K562 treated with DMSO at 1 percent for 12 hours (cell line): Measurements from ENCODE around the gene PRAMEF7. TPM values are rescaled to one million over a fixed set of nuclear protein-coding genes. Genes with fewer than 3 reads are reported as not detected.

Experiments
- total RNA-seq: library from RNA; unstranded; fragments of 300-600 nt; gene quantifications from 2 replicates; pipeline ENCODE4 v1.2.3, GENCODE V29; 2022; ENCODE audit not compliant: insufficient read depth

Gene PRAMEF7
- total RNA-seq = not detected in 2 replicates

DNA sequence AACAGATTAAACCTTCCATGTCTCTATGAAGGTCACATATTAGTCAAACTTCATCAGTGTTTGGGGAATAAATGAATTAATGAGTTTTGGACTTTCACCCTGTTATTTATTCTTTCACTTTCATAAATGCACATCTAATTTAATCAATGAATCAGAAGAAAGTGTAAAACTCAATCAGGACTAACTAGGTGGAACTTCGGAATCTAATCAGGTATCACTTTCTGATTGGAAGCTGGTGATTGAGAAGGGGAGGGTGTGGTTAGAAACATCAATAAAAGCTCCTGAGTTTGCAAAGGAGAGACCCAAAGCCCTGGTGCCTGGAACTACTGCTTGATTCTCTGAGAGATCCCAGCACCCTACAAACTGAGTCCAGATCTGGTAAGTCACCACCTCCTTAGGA is at the start of gene PRAMEF7:
TSS of gene PRAMEF7 (plus strand) at position 301 of the 400 bp plus-strand sequence. CDS start 1,083 bp downstream, outside the sequence.

DNA sequence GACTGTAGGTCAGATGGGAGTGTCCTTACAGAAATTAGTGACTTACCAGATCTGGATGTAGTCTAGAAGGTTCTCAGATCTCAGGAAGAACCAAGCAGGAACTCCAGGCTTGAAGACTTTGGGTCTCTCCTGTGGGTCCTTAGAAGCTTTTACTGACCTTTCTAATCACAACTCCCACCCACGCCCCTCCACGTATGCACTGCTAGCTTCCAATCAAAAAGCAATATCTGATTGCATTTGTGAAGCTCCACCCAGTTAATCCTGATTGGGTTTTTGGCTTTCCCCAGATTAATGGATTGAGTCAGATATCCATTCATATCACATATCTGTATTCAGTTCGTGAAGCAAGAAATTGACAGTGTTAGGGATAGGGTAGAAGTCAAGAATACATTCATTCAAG is 30.3 kb upstream of the PRAMEF7 start, which contains the start of gene PRAMEF4:
TSS of gene PRAMEF4 (minus strand) at position 101 of the 400 bp plus-strand sequence. CDS start 2,807 bp downstream, outside the sequence.

DNA sequence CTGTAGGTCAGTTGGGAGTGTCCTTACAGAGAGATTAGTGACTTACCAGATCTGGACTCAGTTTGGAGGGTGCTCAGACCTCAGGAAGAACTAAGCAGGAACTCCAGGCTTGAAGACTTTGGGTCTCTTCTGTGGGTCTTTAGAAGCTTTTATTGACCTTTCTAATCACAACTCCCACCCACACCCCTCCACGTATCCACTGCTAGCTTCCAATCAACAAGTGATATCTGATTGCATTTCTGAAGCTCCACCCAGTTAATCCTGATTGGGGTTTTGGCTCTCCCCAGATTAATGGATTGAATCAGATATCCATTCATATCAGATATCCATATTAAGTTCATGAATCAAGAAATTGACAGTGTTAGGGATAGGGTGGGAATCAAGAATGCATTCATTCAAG is 18.2 kb upstream of the PRAMEF7 start, which contains the start of gene PRAMEF10:
TSS of gene PRAMEF10 (minus strand) at position 101 of the 400 bp plus-strand sequence. CDS start 2,423 bp downstream, outside the sequence.

DNA sequence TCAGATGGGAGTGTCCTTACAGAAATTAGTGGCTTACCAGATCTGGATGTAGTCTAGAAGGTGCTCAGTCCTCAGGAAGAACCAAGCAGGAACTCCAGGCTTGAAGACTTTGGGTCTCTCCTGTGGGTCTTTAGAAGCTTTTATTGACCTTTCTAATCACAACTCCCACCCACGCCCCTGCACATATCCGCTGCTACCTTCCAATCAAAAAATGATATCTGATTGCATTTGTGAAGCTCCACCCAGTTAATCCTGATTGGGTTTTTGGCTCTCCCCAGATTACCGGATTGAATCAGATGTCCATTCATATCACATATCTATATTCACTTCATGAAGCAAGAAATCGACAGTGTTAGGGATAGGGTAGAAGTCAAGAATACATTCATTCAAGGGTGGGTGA is 31.1 kb downstream of the PRAMEF7 start, which contains the start of gene PRAMEF6:
TSS of gene PRAMEF6 (minus strand) at position 101 of the 400 bp plus-strand sequence. CDS start 5,062 bp downstream, outside the sequence.

Other genes with a start within 250 kb of the PRAMEF7 start
- not detected in 2 replicates for gene AADACL3, start 200.5 kb upstream of the PRAMEF7 start, total RNA-seq
- 0.27 TPM in 1 of 2 replicates, not detected in the other for gene CFAP107, start 170.4 kb upstream of the PRAMEF7 start, total RNA-seq
- not detected in 2 replicates for gene PRAMEF12, start 142.9 kb upstream of the PRAMEF7 start, total RNA-seq
- not detected in 2 replicates for gene PRAMEF1, start 125.2 kb upstream of the PRAMEF7 start, total RNA-seq
- gene PRAMEF11, start 85.2 kb upstream of the PRAMEF7 start, total RNA-seq = not detected in 2 replicates
- gene HNRNPCL1, start 67.9 kb upstream of the PRAMEF7 start, total RNA-seq = not detected in 2 replicates
- not detected in 2 replicates for gene PRAMEF2, start 59.5 kb upstream of the PRAMEF7 start, total RNA-seq
- gene PRAMEF4, start 30.4 kb upstream of the PRAMEF7 start, total RNA-seq = not detected in 2 replicates
- gene PRAMEF10, start 18.3 kb upstream of the PRAMEF7 start, total RNA-seq = not detected in 2 replicates
- not detected in 2 replicates for gene PRAMEF6, start 31.0 kb downstream of the PRAMEF7 start, total RNA-seq
- gene PRAMEF27, start 140.0 kb downstream of the PRAMEF7 start, total RNA-seq = not detected in 2 replicates
- not detected in 2 replicates for gene HNRNPCL3, start 144.2 kb downstream of the PRAMEF7 start, total RNA-seq
- gene PRAMEF25, start 154.2 kb downstream of the PRAMEF7 start, total RNA-seq = not detected in 2 replicates
- not detected in 2 replicates for gene HNRNPCL2, start 200.2 kb downstream of the PRAMEF7 start, total RNA-seq
- gene PRAMEF26, start 239.4 kb downstream of the PRAMEF7 start, total RNA-seq = not detected in 2 replicates
- gene HNRNPCL4, start 249.0 kb downstream of the PRAMEF7 start, total RNA-seq = not detected in 2 replicates